GM19025 (cell line): ENCODE measurements around the gene CEP55.

Experiments used
- ATAC-seq: cut with Tn5 transposase; IDR thresholded peaks from one replicate; pipeline ENCODE4 v1.9.1; 2021; ENCODE audit warnings: mild to moderate bottlenecking, low read depth, moderate library complexity; ENCODE audit not compliant: unreplicated experiment

Gene CEP55

DNA sequence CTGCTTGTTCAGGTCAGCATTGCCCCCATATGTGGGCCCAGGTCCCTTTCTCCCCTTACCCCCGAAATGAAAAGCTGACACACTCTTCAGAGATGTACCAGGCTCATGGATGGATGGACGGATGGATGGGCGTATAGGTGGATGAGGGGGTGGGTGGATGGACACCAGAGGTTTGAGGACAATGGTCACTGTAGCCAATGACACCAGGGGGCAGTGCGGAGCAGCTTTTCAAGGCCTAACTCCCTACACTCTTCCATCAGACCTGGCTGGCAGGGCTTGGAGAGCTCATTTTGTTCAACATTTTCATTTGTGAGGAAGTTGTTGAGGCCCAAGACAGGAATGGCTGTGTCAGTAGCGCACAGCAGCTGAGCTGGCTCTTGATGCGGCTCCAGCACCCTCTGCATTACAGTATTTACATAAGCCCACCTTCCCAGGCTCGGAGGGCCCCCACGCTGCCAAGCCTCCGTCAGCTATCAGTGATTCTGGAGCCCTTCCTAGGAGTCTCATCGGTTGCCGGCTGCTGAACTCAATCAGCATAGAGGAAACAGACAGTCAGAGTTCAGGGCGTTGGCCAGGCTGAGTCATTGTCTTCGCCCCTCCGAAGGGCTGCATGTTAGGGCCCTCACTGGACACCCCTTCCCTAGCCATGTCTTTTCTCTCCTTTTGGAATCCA lies 58.5 kb downstream of the CEP55 start:
- no peak for ATAC-seq

DNA sequence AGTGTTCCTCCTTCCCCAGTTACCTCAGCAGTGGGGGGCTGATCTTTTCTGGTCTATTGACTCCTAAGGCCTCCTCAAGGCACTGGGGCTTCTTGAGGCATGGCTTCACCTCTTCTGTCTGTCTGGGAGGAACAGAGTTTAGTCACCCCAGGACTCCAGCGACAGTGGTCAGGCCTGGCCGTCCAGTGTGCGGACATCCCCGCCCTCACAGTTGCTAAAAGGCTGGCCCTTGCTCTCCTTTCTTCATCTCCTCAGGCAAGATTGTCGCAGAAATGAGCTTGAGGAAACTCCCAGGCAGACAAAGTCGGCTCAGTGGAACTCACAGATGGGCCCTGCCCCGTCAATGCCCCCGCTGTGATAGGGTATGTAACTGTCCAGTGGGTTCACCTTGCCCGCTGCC lies 63.1 kb downstream of the CEP55 start:
- ATAC-seq: no peak

DNA sequence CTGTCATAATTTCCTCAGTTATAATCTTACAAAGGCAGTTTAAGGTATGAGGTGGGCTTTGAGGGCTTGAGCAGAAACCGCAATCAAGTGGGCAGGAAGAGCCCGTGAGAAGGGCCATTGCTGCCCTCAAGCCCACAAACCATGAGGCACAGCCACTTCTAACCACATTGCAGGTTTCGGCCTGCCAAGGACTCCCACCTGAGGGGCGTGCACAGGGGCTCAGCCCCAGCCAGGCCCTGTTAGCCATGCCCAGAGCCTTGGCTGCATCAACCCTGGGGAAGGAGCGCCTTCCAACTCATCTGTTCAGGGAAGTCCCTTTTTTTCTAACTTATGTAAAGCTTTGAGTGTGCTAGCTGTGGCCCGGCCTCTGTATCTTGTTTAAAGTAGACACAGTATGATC lies 64.1 kb downstream of the CEP55 start:
- ATAC-seq: no peak

DNA sequence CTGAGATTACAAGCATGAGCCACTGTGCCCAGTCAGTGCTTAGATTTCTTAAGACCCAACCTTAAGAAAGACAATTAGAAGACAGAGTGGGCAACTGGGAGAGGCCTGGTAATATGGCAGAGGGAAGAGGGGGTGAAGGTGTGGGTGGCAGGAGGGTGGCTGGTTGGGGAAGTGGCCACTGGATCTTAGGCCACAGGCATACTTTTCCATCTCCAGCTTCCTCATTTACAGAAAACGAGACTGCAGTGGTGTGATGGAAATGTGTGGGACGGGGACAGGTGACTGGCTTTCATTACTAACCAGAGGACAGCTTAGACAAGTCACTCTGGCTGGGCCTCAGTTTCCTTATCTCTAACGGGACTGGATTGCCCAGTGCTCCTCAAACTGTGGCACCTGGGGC lies 69.0 kb downstream of the CEP55 start:
- ATAC-seq: no peak

DNA sequence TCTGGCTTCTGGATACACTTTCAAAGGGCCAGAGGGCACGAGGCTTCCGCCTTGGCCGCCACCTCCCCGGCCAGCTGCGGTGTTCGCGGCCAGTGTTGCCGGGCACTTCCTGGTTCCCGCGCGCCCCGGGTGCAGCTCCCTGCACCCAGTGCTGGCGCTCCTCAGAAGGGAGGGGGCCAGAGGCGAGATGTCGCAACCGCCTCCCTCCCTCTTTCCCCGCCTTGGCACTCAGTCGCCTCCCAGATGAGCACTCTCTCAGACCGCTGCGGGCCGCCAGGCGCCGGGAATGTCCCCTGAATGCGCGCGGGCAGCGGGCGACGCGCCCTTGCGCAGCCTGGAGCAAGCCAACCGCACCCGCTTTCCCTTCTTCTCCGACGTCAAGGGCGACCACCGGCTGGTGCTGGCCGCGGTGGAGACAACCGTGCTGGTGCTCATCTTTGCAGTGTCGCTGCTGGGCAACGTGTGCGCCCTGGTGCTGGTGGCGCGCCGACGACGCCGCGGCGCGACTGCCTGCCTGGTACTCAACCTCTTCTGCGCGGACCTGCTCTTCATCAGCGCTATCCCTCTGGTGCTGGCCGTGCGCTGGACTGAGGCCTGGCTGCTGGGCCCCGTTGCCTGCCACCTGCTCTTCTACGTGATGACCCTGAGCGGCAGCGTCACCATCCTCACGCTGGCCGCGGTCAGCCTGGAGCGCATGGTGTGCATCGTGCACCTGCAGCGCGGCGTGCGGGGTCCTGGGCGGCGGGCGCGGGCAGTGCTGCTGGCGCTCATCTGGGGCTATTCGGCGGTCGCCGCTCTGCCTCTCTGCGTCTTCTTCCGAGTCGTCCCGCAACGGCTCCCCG lies 70.2 kb downstream of the CEP55 start, which contains the start of gene FFAR4:
FFAR4 (plus strand) TSS at position 231 of the 842 bp plus-strand sequence; CDS start at position 287, 56 bp downstream.
- no peak for ATAC-seq

DNA sequence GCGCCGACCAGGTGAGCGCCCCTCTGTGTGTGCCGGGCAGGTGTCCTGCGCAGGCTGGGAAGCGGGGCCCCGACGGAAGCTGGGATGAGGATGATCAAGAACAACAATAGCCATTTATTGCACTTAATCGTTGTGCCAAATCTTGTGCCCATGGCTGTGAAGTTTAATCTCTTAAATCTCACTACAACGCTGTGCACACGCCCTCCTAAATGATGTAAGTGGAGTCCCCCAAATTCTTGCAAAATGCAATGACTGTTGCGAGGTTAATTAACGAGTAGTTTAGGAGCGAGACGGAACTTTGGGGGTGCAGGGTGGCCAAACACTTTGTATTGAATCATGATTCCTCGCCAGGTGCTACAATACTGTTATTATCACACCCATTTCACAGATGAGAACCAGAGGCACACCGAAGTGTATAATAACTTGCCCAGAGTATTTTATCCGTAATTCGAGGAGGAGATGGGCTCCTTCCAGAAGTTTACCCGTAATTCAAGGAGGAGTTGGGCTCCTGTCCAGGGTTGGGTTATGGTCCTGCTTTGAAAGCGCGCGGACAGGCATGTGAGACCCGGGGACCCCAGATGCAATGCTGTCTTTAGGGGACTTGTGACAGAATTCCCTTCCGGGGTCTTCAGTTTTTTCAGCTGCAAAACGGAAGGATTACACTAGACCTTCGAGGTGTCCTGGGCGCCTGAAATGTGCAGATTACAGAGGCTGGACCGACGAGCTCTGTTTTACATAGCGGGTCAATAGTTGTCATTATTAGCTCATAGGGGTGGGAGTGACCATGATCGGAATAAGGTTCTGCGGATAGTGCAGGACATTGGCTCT lies 71.1 kb downstream of the CEP55 start:
- ATAC-seq: no peak

DNA sequence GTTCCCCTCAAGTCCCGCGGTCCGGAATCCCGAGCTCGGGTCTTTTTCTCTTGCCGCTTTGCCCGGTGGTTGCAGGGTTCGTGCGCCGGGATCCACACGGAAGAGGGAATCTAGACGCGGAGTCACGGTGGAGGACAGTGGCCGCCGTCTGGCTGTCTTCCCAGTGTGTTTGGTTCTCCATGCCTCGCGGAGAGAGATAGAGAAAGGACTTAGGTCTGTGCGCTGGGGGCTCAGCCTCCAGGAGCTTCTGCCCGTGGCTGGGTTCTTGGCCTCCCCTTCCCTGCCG lies 71.6 kb downstream of the CEP55 start:
- no peak for ATAC-seq

DNA sequence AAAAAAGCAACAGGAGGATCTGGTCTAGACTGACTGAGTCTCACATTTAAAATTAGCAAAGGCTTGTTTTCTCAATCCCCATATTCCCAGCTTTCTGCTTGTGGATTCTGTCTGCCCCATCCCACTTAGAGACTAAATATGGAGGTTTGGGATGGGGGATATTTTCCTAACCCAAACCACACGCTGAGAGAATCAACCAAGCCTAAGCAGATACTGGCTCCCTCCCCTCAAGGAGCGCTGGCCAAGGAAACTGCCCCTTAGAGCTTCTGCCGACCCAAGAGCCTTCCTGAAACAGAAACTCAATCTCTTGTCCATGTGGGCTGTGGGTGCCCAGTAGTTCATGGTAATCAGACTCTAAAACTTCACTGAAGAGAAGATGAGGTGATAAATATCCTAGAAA lies 74.0 kb downstream of the CEP55 start:
- ATAC-seq: no peak

DNA sequence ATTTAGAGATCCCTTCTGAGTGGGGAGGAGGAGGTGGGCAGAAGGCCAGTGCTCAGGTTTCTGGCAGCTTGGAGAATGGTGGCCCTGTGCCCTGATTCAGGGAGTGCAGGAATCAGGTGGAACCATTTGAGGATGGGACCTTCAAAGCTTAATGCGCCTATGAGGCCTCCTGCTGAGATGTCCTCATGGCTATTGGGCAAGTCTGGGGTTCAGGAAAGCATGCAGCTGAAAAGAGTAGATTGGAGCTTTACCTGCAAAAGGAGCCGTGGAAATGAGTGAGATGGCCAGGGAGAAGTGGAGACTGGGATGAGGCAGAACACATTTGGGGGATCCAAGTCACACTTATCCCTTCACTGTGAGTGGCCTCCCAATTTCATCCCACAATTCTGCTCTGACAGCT lies 76.2 kb downstream of the CEP55 start:
- ATAC-seq: no peak

DNA sequence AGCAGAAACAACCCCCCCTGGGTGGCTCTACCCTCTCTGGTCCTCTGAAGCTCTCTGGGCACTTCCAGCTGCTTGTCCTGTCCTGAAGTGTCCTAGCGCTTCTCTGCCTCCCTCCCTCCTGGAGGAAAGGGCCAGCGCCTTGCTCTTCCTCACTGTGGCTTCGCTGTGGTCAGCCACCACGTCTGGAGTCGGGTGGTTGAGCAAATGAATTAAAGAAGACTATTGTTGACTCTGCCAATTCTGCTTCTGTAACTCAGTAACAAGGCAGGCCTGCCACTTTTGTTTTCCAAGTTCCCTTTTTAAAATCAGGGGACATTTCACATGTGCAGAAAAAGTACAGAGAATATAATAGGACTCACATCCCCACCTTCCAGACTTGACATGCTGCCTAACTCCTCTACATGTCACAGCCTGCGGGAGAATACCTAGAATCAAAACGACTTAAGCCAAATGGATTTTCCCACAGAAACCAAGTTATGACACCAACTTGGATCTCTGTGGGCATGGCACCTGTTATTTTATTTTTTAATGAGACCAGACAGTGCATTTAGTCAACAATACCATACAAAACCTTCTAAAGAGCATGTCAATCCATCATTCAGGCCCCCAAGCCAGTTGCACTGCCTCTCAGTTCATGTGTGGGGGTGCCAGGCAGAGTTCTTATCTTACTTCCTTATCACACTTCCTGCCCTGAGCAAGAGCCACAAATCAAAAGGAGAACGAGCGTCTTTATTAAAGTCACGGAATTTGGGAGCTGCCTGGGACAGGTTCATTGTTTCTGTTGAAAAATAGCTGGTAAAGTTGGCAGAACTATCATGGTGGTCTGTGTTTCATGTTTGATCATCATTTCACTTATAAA lies 76.9 kb downstream of the CEP55 start:
- no peak for ATAC-seq

DNA sequence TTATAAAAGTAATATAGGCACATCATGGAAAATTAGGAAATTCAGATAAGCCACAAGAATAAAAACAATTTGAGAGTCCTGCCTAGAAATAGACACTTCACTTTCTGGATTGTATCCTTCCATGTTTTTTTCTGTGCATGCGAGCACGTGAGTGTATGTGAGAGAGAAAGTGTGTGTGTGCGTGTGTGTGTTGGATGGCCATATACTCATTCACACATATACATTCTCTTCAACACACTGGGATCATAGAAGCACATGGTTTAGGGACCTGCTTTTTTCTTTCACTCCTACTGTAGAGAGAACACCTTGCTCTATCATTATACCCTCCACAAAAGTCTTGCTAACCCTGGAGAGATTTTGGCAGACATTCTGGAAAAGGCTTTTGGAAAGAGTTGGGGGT lies 77.5 kb downstream of the CEP55 start:
- no peak for ATAC-seq

DNA sequence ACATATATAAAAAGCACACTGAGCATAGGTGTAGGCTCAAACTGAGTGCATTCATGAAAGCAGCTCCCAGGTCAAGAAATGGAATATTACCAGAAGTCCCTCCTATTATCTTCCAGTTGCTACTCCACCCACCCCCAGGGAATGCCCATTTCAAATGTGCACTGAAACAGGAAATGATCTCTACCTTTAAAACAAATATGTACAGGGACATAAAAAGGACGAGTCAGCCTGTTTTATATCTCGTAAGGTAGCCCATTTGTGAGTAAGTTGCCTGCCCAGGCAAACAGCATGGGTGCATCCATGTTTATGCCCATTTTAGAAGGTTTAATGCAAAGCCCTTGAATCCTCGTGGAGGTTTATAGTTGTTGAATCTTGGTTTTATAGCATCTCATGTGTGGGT lies 80.5 kb downstream of the CEP55 start:
- ATAC-seq: no peak

DNA sequence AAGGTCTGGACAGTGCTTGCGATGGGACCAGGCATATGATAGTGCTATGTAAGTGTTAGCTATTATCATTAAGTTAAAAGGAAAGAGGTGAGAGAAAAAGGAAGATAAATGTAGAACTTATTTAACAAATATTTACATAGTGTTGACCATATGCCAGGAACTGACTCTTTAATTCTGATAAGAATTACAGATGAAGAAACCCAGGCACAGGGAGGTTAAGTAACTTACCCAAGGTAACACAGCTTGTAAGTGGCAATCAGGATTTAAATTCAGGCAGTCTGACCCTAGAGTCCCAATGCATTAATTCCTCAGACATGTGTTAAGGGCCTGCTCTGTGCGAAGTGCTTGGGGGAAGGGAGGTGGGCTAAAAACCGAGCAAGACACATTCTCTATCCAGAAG lies 81.2 kb downstream of the CEP55 start:
- no peak for ATAC-seq
